Measurements from ENCODE around the gene AMZ1. TPM values are rescaled to one million over a fixed set of nuclear protein-coding genes. Genes with fewer than 3 reads are reported as not detected.

The AMZ1 gene
- total RNA-seq, 2 experiments from 2014 or later, result 0.17 TPM

DNA sequence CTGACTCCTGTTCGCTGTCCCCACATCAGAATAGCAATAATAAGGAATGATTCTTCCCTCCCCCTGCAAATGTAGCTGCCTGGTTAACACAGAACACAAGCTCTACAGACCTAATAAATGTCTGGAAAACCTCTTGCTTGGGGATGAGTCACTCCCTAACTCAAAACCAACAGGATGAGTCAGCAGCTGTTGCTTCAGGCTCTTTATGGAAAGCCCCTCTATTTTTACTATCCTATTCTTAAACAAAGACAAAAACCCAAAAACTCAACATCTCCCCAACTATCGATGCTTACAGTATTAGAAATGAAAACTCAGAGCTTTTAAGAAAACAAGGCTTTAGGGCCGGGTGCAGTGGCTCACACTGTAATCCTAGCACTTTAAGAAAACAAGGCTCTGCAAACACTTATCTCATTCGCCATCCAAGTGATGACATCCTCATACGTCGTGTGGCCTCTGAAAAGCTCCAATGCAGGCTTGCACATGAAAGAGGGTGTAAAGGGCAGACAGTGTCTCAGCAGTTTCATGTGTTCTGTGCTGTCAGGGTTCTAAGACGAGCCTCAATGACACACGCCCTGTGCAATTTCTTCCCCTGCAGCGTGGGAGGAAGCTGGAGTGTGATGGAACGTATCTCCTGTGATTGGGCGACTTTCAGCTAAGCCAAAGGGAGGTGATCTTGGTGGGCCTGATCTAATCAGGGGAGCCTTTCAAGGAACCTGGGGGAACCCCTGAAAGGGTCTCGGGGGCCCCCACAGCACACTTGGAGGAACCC, 70.1 kb downstream of the AMZ1 start:
- Mint-ChIP-seq H3K36me3 (peaks cover 16% of the 10 kb centered on the region), H3K9me3 (peaks cover 3% of the 10 kb centered on the region), H3K4me3 (peak overlapping the region; percentile 2), H3K4me1 (peaks cover 27% of the 10 kb centered on the region), H3K27me3 (no peaks in the 10 kb centered on the region), H3K27ac (peak overlapping the region; percentile 37)
- ATAC-seq (ENCODE audit: low read depth), result peak; percentile 67
- POLR2A ChIA-PET, result interaction anchor here (1.1 kb wide), 1 partner anchor 704 kb away, joined by 3 read pairs; no protein-coding TSS in a partner anchor
- DNase-seq, result no peak

GRCh38 chr7:2758673-2759616, 70.9 kb downstream of the AMZ1 start:
- peaks cover 27% of the 10 kb centered on the region for H3K4me1 Mint-ChIP-seq
- peak overlapping the region; percentile 2 for H3K4me3 Mint-ChIP-seq
- POLR2A ChIA-PET, result interaction anchor here (1.1 kb wide), 1 partner anchor 703 kb away, joined by 3 read pairs; no protein-coding TSS in a partner anchor
- ATAC-seq (ENCODE audit: low read depth), result no peak
- H3K27ac Mint-ChIP-seq, result no peak overlapping the region
- H3K36me3 Mint-ChIP-seq, result peaks cover 16% of the 10 kb centered on the region
- no peak for DNase-seq
- peaks cover 3% of the 10 kb centered on the region for H3K9me3 Mint-ChIP-seq
- no peaks in the 10 kb centered on the region for H3K27me3 Mint-ChIP-seq

- Mint-ChIP-seq H3K36me3 (peaks cover 15% of the 10 kb centered on the region), H3K27ac (no peak overlapping the region), H3K9me3 (peaks cover 3% of the 10 kb centered on the region), H3K4me1 (peaks cover 27% of the 10 kb centered on the region), H3K27me3 (no peaks in the 10 kb centered on the region), H3K4me3 (no peak overlapping the region)
- ATAC-seq (ENCODE audit: low read depth) (no peak), DNase-seq (no peak)
- POLR2A ChIA-PET, result no interaction called here
Measured at GRCh38 chr7:2759736-2760097, 71.7 kb downstream of the AMZ1 start.

DNA sequence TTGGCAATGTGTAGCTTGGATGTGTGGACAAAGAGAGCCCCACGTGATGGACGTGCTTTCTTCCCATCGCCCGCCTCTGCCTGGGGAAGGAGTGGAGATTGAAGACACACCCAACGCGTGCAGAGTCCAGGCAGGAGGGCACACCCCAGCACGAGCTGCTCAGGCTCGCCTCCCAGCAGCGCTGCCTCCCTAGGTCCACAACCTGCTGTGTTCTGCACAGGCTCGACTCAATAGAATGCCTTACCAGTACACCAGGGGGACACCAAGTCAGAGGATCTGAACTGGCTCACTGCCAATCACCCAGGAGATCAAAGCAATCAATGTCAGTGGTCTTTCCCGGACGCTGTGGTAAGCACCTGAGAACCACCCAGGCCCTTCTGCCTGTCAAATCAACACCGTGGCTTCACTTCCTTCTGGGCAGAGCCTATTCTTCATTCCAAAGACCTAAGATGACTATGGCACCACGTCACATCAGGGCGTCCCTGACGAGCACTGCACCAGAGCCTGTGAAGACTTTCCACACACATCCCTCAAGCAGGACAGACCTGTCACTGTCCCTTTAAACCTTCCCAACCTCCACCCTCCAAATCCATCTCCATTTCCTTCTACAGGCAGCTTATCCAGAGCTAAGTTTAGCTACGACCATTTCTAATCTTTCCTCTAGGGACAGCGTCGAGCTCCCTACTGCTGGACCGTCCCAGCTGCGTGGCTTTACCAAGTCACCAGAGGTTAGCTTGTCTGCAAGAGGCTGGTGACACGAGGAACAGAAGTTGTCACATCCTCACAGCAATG, 72.3 kb downstream of the AMZ1 start:
- Mint-ChIP-seq H3K4me3 (no peak overlapping the region), H3K4me1 (peaks cover 27% of the 10 kb centered on the region), H3K27ac (no peak overlapping the region), H3K36me3 (peaks cover 12% of the 10 kb centered on the region), H3K27me3 (no peaks in the 10 kb centered on the region), H3K9me3 (peaks cover under 1% of the 10 kb centered on the region)
- ATAC-seq (ENCODE audit: low read depth) (peak; percentile 31), DNase-seq (no peak)
- POLR2A ChIA-PET, result no interaction called here

DNA sequence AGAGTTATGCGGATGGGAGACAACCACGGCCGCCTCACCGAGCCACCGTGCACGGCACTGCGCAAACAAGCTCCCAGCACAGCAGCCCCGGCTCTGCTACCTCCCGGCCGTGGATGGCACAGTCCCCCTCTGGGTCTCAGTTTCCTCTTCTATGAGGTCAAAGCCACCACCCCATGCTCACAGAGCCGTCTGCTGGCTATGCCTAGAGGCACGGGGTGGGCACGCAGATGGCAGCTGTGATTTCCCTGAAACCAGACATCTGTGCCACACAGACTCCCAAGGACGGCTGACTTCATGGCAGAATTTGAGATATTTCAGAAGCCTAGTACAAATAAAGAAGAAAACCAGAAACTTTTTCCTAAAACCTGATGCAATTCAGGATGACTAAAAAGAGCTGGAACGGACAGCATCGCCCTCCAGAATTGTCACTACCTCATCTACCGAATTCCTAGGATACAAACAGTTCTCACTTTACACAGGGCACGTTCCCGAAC, 73.2 kb downstream of the AMZ1 start:
- Mint-ChIP-seq H3K27ac (no peak overlapping the region), H3K9me3 (no peaks in the 10 kb centered on the region), H3K36me3 (peaks cover 7% of the 10 kb centered on the region), H3K4me1 (peaks cover 27% of the 10 kb centered on the region), H3K4me3 (no peak overlapping the region), H3K27me3 (no peaks in the 10 kb centered on the region)
- POLR2A ChIA-PET, result no interaction called here
- ATAC-seq (ENCODE audit: low read depth) (no peak), DNase-seq (no peak)

- Mint-ChIP-seq H3K27ac (no peak overlapping the region), H3K27me3 (no peaks in the 10 kb centered on the region), H3K36me3 (no peaks in the 10 kb centered on the region), H3K4me3 (no peak overlapping the region), H3K9me3 (no peaks in the 10 kb centered on the region), H3K4me1 (peaks cover 27% of the 10 kb centered on the region)
- no peak for ATAC-seq (ENCODE audit: low read depth)
- no peak for DNase-seq
- POLR2A ChIA-PET, result no interaction called here
Measured at GRCh38 chr7:2761801-2762497, 73.9 kb downstream of the AMZ1 start.

- POLR2A ChIA-PET, result no interaction called here
- H3K4me3 Mint-ChIP-seq, result no peak overlapping the region
- no peak overlapping the region for H3K27ac Mint-ChIP-seq
- H3K9me3 Mint-ChIP-seq, result no peaks in the 10 kb centered on the region
- ATAC-seq (ENCODE audit: low read depth), result no peak
- H3K36me3 Mint-ChIP-seq, result no peaks in the 10 kb centered on the region
- no peaks in the 10 kb centered on the region for H3K27me3 Mint-ChIP-seq
- H3K4me1 Mint-ChIP-seq, result peaks cover 15% of the 10 kb centered on the region
- DNase-seq, result no peak
Measured at GRCh38 chr7:2763597-2763996, 75.6 kb downstream of the AMZ1 start.

DNA sequence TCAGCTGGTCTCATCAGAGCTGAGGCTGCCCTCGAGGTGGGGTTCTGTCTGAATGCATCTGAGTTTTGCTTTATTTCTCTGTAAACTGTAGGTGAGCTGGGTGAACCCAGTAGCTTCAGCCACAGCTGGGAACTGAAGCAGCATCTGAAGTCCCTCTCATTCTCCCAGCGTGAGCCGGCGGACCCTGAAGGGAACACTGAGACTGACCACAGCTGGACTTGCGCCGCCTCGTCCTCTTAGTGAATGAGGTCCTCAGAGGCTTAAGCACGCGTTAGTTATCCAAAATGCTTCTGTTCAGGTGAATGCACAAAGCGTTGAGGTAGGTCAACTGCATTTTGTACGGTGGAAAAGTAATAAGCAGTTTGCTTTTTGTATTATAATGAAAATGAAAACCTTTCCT, 76.6 kb downstream of the AMZ1 start:
- H3K4me1 Mint-ChIP-seq, result peaks cover 9% of the 10 kb centered on the region
- no peak overlapping the region for H3K27ac Mint-ChIP-seq
- POLR2A ChIA-PET, result no interaction called here

More for the DNA sequence above, 76.6 kb downstream of the AMZ1 start:
- Mint-ChIP-seq H3K27me3 (no peaks in the 10 kb centered on the region), H3K36me3 (no peaks in the 10 kb centered on the region), H3K4me3 (no peak overlapping the region), H3K9me3 (no peaks in the 10 kb centered on the region)
- ATAC-seq (ENCODE audit: low read depth) (no peak), DNase-seq (no peak)

Other genes starting within 250 kb of the AMZ1 start
- gene GRIFIN, start 211.8 kb upstream of the AMZ1 start, total RNA-seq, result not detected
- 100 to 1,000 TPM; 115 to 121 TPM for gene LFNG, start 168.4 kb upstream of the AMZ1 start, total RNA-seq
- 10 to 100 TPM; 33.5 to 40.1 TPM for gene BRAT1, start 132.7 kb upstream of the AMZ1 start, total RNA-seq
- gene IQCE, start 129.2 kb upstream of the AMZ1 start, total RNA-seq, result 10 to 100 TPM in 1 of 2 experiments, 1 to 10 TPM in 1; 8.3 to 10.0 TPM
- 10 to 100 TPM; 32.0 to 33.4 TPM for gene TTYH3, start 56.2 kb upstream of the AMZ1 start, total RNA-seq
- gene GNA12, start 156.1 kb downstream of the AMZ1 start, total RNA-seq, result 10 to 100 TPM; 14.5 to 17.4 TPM